RWPE2 (cell line): ENCODE measurements around the gene RBMS3.

Source experiments
- ATAC-seq: fragments of 200-7000 bp; cut with Tn5 transposase; 3 replicates; pipeline ENCODE4 v1.9.1; 2021; ENCODE audit warnings: low read depth
- DNase-seq: peaks from one replicate; pipeline ENCODE4 v3.0.0-alpha.2; 2020; ENCODE audit warnings: low spot score
- H3K27ac ChIP-seq: fragments of 450-650 bp; 2 replicates; pipeline ENCODE4 v1.5.1; 2017; ENCODE audit warnings: mild to moderate bottlenecking; ENCODE audit not compliant: poor library complexity, severe bottlenecking
- H3K27me3 ChIP-seq: fragments of 250-450 bp; sonication (Bioruptor Pico); 2 replicates; pipeline ENCODE4 v1.5.1; 2021; ENCODE audit warnings: mild to moderate bottlenecking, moderate library complexity; ENCODE audit not compliant: insufficient read depth, poor library complexity, severe bottlenecking
- H3K36me3 ChIP-seq: fragments of 250-450 bp; sonication (Bioruptor Pico); 2 replicates; pipeline ENCODE4 v1.5.1; 2020; ENCODE audit warnings: low read depth, mild to moderate bottlenecking, moderate library complexity
- H3K4me1 ChIP-seq: fragments of 250-450 bp; sonication (Bioruptor Pico); 2 replicates; pipeline ENCODE4 v1.5.1; 2021; ENCODE audit warnings: mild to moderate bottlenecking, moderate library complexity; ENCODE audit not compliant: insufficient read depth, poor library complexity, severe bottlenecking
- H3K4me3 ChIP-seq: fragments of 250-450 bp; sonication (Bioruptor Pico); 2 replicates; pipeline ENCODE4 v1.5.1; 2021; ENCODE audit warnings: mild to moderate bottlenecking, moderate library complexity; ENCODE audit not compliant: severe bottlenecking
- H3K9me3 ChIP-seq: fragments of 250-450 bp; sonication (Bioruptor Pico); 2 replicates; pipeline ENCODE4 v1.5.1; 2021; ENCODE audit warnings: mild to moderate bottlenecking, moderate library complexity; ENCODE audit not compliant: severe bottlenecking
- TF ChIP-seq, protein P1 (sequence below): fragments of 450-650 bp; IDR thresholded peaks from one replicate; pipeline ENCODE4 v1.5.1; 2017; ENCODE audit warnings: mild to moderate bottlenecking, moderate library complexity; ENCODE audit not compliant: poor library complexity, severe bottlenecking

The RBMS3 gene

DNA sequence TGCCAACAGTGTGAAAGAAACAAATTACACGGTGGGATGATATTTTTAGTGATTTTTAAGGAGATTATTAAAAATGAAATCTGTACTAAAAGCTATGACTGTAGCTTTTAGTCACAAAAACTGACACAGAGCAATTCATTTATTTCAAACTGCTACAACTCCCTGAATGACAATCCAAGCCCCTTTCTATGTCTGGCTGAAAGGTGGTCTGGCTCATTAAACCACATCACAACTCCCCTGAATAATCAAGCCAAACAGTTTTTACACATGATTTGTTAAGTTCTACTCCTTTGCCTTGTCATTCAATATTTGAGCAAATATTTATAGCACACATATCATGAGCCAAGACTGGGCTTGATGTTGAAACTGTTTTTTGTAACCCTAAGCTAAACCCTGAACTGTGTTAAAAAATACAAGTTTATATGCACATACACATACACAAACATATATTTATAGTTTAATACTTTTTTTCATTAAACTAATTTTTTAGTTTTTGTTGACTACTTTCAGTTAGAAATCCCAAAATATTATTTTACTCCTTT lies 125.5 kb downstream of the RBMS3 start:
- Histone ChIP-seq H3K9me3 (no peaks in the 10 kb centered on the region), H3K27me3 (no peaks in the 10 kb centered on the region), H3K4me1 (no peaks in the 10 kb centered on the region), H3K27ac (no peak overlapping the region), H3K36me3 (no peaks in the 10 kb centered on the region), H3K4me3 (no peak overlapping the region)
- no peak for DNase-seq
- TF ChIP-seq, protein P1, sequence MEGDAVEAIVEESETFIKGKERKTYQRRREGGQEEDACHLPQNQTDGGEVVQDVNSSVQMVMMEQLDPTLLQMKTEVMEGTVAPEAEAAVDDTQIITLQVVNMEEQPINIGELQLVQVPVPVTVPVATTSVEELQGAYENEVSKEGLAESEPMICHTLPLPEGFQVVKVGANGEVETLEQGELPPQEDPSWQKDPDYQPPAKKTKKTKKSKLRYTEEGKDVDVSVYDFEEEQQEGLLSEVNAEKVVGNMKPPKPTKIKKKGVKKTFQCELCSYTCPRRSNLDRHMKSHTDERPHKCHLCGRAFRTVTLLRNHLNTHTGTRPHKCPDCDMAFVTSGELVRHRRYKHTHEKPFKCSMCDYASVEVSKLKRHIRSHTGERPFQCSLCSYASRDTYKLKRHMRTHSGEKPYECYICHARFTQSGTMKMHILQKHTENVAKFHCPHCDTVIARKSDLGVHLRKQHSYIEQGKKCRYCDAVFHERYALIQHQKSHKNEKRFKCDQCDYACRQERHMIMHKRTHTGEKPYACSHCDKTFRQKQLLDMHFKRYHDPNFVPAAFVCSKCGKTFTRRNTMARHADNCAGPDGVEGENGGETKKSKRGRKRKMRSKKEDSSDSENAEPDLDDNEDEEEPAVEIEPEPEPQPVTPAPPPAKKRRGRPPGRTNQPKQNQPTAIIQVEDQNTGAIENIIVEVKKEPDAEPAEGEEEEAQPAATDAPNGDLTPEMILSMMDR: no peak
- no peak for ATAC-seq

DNA sequence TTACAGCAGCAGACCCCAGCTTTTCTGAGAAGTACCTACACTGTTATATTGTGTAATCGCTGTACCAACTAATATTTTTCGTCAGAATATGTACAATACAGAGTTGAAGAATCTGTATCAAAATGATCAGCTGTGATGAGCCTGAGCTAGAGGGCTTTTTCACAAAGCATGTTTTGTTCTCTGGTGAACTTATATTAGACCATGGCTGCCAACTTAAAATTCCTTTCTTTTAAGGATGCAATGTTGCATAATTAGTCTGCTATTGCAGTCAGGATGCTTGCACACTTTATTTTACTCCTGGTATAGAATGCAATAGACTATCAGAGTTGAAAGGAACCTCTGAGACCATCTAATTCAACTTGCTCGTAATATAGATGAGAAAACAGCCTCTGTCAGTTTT lies 127.8 kb downstream of the RBMS3 start:
- Histone ChIP-seq H3K4me1 (no peaks in the 10 kb centered on the region), H3K27me3 (no peaks in the 10 kb centered on the region), H3K27ac (no peak overlapping the region), H3K9me3 (no peaks in the 10 kb centered on the region), H3K4me3 (no peak overlapping the region), H3K36me3 (no peaks in the 10 kb centered on the region)
- TF ChIP-seq, protein P1: no peak
- ATAC-seq: no peak
- no peak for DNase-seq

DNA sequence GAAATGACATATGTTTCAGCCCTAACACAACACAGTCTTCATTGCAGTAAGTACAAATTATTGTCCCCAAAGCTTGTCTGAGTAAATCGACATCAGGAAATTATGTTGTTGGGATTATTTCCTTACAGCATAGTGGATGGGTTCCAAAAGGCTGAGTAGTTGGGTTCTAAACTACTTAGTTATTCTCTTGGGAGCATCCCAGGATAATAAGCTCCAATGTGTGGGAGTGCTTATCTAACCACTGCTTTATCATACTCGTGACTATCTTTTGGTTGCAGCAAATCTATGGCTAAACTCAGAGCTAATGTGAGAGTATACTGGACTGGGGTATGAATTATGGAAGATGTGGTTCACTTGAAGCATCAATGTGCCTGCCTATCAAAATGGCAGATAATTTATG lies 128.5 kb downstream of the RBMS3 start:
- no peak overlapping the region for H3K27ac ChIP-seq
- no peaks in the 10 kb centered on the region for H3K4me1 ChIP-seq
- H3K36me3 ChIP-seq: no peaks in the 10 kb centered on the region
- TF ChIP-seq, protein P1: no peak
- no peak overlapping the region for H3K4me3 ChIP-seq
- ATAC-seq: no peak
- no peak for DNase-seq
- H3K27me3 ChIP-seq: no peaks in the 10 kb centered on the region
- no peaks in the 10 kb centered on the region for H3K9me3 ChIP-seq

DNA sequence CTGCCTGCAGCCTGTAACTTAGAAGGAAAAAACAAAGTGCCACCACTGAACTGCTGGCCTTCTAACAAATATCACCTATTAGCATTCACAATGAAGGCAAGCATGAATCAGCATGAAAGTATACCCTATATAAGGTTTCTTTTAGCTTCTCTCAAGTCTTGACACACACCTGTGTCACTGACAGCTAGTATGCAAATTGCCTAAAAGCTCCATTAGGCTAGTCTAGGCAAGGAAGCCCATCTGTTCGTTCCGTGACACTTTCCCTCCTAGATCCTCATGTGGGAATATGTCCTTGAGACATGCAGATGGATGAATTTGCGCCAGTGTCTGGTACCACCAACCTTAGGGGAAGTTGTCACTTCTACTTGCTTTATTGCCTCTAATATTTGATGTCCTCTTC lies 129.3 kb downstream of the RBMS3 start:
- Histone ChIP-seq H3K4me3 (no peak overlapping the region), H3K4me1 (no peaks in the 10 kb centered on the region), H3K27me3 (no peaks in the 10 kb centered on the region), H3K9me3 (no peaks in the 10 kb centered on the region), H3K27ac (no peak overlapping the region), H3K36me3 (no peaks in the 10 kb centered on the region)
- no peak for DNase-seq
- no peak for ATAC-seq
- TF ChIP-seq, protein P1: no peak

DNA sequence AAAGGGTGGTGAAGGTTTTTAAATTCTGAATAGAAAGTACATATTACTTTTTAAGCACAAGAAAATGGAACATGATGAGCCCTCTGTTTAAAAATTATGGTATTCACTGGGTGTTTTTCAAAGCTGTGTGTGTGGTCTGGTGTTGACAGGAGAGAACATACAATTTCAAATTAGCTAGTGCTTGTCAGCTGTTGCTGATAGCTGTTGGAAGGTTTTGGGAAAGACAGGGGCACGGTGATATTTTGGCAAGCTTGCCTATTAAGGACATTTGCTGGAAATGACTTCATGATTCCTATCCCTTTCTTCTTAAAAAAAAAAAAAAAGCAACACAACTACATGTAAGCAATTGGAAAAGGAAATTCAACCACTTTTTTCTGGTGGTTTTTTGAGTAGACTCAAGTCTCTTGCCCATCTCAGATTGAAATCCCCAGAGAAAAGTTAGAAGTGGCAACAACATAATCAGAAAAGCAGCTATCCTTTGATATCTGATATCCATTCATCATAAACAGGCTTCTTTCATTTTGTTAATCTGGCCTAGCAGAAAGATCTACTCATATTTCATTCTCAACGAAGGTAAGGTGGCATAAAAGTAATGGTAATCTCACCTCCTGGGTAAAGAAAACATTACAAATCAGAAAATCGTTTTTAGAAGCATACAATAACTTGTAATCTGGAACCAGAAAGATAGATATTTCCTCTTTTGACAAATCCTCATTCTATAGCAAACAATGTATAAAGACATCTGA lies 130.0 kb downstream of the RBMS3 start:
- H3K9me3 ChIP-seq: no peaks in the 10 kb centered on the region
- H3K36me3 ChIP-seq: no peaks in the 10 kb centered on the region
- H3K27me3 ChIP-seq: no peaks in the 10 kb centered on the region
- no peak overlapping the region for H3K4me3 ChIP-seq
- ATAC-seq (no peak), DNase-seq (no peak)
- TF ChIP-seq, protein P1: no peak
- H3K27ac ChIP-seq: no peak overlapping the region
- H3K4me1 ChIP-seq: no peaks in the 10 kb centered on the region
